IMR-90 (cell line): ENCODE measurements around the gene ABCD1. TPM values are rescaled to one million over a fixed set of nuclear protein-coding genes. Genes with fewer than 3 reads are reported as not detected.

Experiments used
- CEBPB ChIP-seq: IDR thresholded peaks from 2 replicates; pipeline ENCODE4 v1.6.1; 2012; ENCODE audit warnings: low read depth, low read length, improper control_type of control experiment
- ELK1 ChIP-seq: fragments of 150-350 bp; IDR thresholded peaks from 2 replicates; pipeline ENCODE4 v1.6.1; 2016; ENCODE audit warnings: low read depth, mild to moderate bottlenecking, low read length, moderate library complexity, borderline replicate concordance
- POLR2A ChIP-seq: IDR thresholded peaks from 2 replicates; pipeline ENCODE4 v1.6.1; 2012; ENCODE audit warnings: mild to moderate bottlenecking, low read depth, low read length
- RFX5 ChIP-seq: IDR thresholded peaks from 2 replicates; pipeline ENCODE4 v1.8.0; 2012; ENCODE audit warnings: low read depth, mild to moderate bottlenecking, low read length, moderate library complexity
- SMC3 ChIP-seq: fragments of 150-350 bp; IDR thresholded peaks from 2 replicates; pipeline ENCODE4 v1.6.1; 2016; ENCODE audit warnings: low read depth, mild to moderate bottlenecking, antibody characterized with exemption, low read length, moderate library complexity
- polyA plus RNA-seq, 3 experiments: library from polyadenylated mRNA; depleted of rRNA; stranded (reverse); fragments of >200 nt; gene quantifications; 2 replicates each; pipeline ENCODE4 v1.2.3, GENCODE V29; 2012; ENCODE audit warnings: low replicate concordance in 1 of 3
- total RNA-seq: library from RNA; depleted of rRNA; stranded (reverse); fragments of >200 nt; gene quantifications from 2 replicates; pipeline ENCODE4 v1.2.3, GENCODE V29; 2012

The ABCD1 gene
- total and polyA plus RNA-seq, 2 of the 4 experiments (the other 2 are of a cell fraction): 4.3 to 7.0 TPM

GRCh38 chrX:153769158-153769864 is 44.7 kb downstream of the ABCD1 start (continued):
- TF ChIP-seq ELK1 (no peak), RFX5 (no peak), SMC3 (no peak), POLR2A (no peak), CEBPB (no peak)
